K562 (cell line): Measurements from ENCODE around the gene PATJ. TPM values are rescaled to one million over a fixed set of nuclear protein-coding genes. Genes with fewer than 3 reads are reported as not detected.

Experiments
- ATAC-seq: fragments of 200-7000 bp; cut with Tn5 transposase; 3 replicates; pipeline ENCODE4 v1.9.1; 2020; ENCODE audit warnings: moderate library complexity
- BruUV-seq: library from RNA; stranded (reverse); fragments of 400-500 nt; replicated peaks from 2 replicates; lab custom pipeline; 2021; lab: Mats Ljungman, UMichigan
- CTCF ChIA-PET: fragments of 300-600 bp; formaldehyde crosslinking; extraction: SDS; loops from one replicate; lab custom pipeline; 2021; ENCODE audit warnings: low intra/inter-chr PET ratio; lab: Yijun Ruan, JAX
- POLR2A ChIA-PET: fragments of 300-600, 350-650 bp; sonication (Branson Sonifier 250); formaldehyde crosslinking; extraction: SDS; loops from one replicate; lab custom pipeline; 2021; ENCODE audit warnings: antibody characterized with exemption, inconsistent platforms; lab: Yijun Ruan, JAX
- DNase-seq, 4 experiments: peaks; one replicate each; pipeline versions ENCODE4 v3.0.0 to v3.0.0-alpha.2; 2011 to 2018; ENCODE audit warnings: low spot score in 3 of 4, mixed read lengths in 3 of 4; ENCODE audit errors: extremely low read depth in 1 of 4
- FAIRE-seq: peaks from 2 replicates; lab custom pipeline; 2011; peaks lifted over from hg19 to GRCh38; lab: Jason Lieb, UNC
- H2AFZ ChIP-seq: 2 replicates; pipeline ENCODE4 v1.6.0; 2011; ENCODE audit warnings: low read depth, low read length, control low read depth, inconsistent platforms
- H3K27ac ChIP-seq: fragments of 200-600 bp; 3 replicates; pipeline ENCODE4 v1.8.0; 2011; ENCODE audit warnings: low read depth, mild to moderate bottlenecking, control low read depth, inconsistent platforms, low read length, moderate library complexity, mixed read lengths; ENCODE audit errors: extremely low read depth
- H3K27me3 ChIP-seq, 2 experiments: fragments of 300-600 bp in 1 of 2; 2 replicates in 1 of 2; 3 replicates in 1 of 2; pipeline versions ENCODE4 v1.6.0 to v1.8.0; 2011; ENCODE audit warnings: inconsistent platforms in 2 of 2, low read length in 2 of 2, mild to moderate bottlenecking in 1 of 2, mixed read lengths in 1 of 2, moderate library complexity in 1 of 2; ENCODE audit not compliant: control insufficient read depth in 2 of 2, insufficient read depth in 2 of 2
- H3K36me3 ChIP-seq: fragments of 300-600 bp; 3 replicates; pipeline ENCODE4 v1.8.0; 2011; ENCODE audit warnings: mild to moderate bottlenecking, low read length, inconsistent platforms; ENCODE audit not compliant: control insufficient read depth, insufficient read depth
- H3K4me1 ChIP-seq, 2 experiments: fragments of 200-600 bp in 1 of 2; replicated peaks in 1 of 2; 2 replicates in 1 of 2; 3 replicates in 1 of 2; pipeline versions ENCODE4 v1.5.1 to v1.8.0; 2011; ENCODE audit warnings: inconsistent platforms in 2 of 2, low read length in 2 of 2, mild to moderate bottlenecking in 1 of 2, mixed read lengths in 1 of 2, moderate library complexity in 1 of 2; ENCODE audit not compliant: control insufficient read depth in 2 of 2, insufficient read depth in 2 of 2
- H3K4me2 ChIP-seq: 2 replicates; pipeline ENCODE4 v1.6.1; 2011; ENCODE audit warnings: low read length, control low read depth, inconsistent platforms, mixed read lengths; ENCODE audit not compliant: insufficient read depth
- H3K4me3 ChIP-seq: fragments of 200-600 bp; sonication (generic), shearing (Covaris generic); 2 replicates; pipeline ENCODE4 v1.5.1; 2016; ENCODE audit warnings: control low read depth, inconsistent platforms
- H3K79me2 ChIP-seq: fragments of 200-600 bp; 3 replicates; pipeline ENCODE4 v1.8.0; 2011; ENCODE audit warnings: low read length, inconsistent platforms; ENCODE audit not compliant: control insufficient read depth, insufficient read depth
- H3K9ac ChIP-seq, 2 experiments: 2 replicates each; pipeline versions ENCODE4 v1.6.0 to v1.6.1; 2011; ENCODE audit warnings: low read depth in 2 of 2, low read length in 2 of 2, control low read depth in 1 of 2, inconsistent platforms in 1 of 2, mild to moderate bottlenecking in 1 of 2, mixed read lengths in 1 of 2; ENCODE audit not compliant: insufficient read depth in 1 of 2
- H3K9me1 ChIP-seq: one replicate; pipeline ENCODE4 v1.6.0; 2011; ENCODE audit warnings: inconsistent platforms, mild to moderate bottlenecking, low read length, moderate library complexity; ENCODE audit not compliant: control insufficient read depth, insufficient read depth
- H3K9me3 ChIP-seq: replicated peaks from 2 replicates; pipeline ENCODE4 v1.5.1; 2011; ENCODE audit warnings: low read depth, low read length, inconsistent platforms; ENCODE audit not compliant: control insufficient read depth, insufficient read depth
- H4K20me1 ChIP-seq: replicated peaks from 2 replicates; pipeline ENCODE4 v1.6.1; 2011; ENCODE audit warnings: low read length, inconsistent platforms, mixed read lengths; ENCODE audit not compliant: control insufficient read depth, insufficient read depth
- GTF2B ChIP-seq: IDR thresholded peaks from 2 replicates; pipeline ENCODE4 v1.6.1; 2011; ENCODE audit not compliant: insufficient read length; ENCODE audit errors: extremely low read depth
- KAT8 ChIP-seq: fragments of 450-650 bp; IDR thresholded peaks from 2 replicates; pipeline ENCODE4 v1.6.1; 2016; ENCODE audit warnings: low read depth, mild to moderate bottlenecking
- MAFG ChIP-seq: fragments of 450-650 bp; conservative IDR thresholded peaks from 2 replicates; pipeline ENCODE4 v1.6.1; 2016; ENCODE audit warnings: missing genetic modification characterization, missing compliant biosample characterization
- NUFIP1 ChIP-seq: fragments of 450-650 bp; IDR thresholded peaks from 2 replicates; pipeline ENCODE4 v1.6.1; 2018; ENCODE audit not compliant: partially characterized antibody
- STAT6 ChIP-seq: sonication (generic); formaldehyde crosslinking; IDR thresholded peaks from 2 replicates; pipeline ENCODE4 v1.8.1; 2023; ENCODE audit warnings: mild to moderate bottlenecking, missing genetic modification reagents
- TEAD4 ChIP-seq, 2 experiments: sonication (generic) in 1 of 2; formaldehyde crosslinking in 1 of 2; IDR thresholded peaks; 2 replicates each; pipeline versions ENCODE4 v1.6.1 to v1.8.0; 2012 to 2022; ENCODE audit warnings: borderline replicate concordance in 1 of 2, inconsistent platforms in 1 of 2, low read length in 1 of 2, mild to moderate bottlenecking in 1 of 2, missing genetic modification reagents in 1 of 2
- XRCC5 ChIP-seq: fragments of 200-400 bp; formaldehyde crosslinking; IDR thresholded peaks from 2 replicates; pipeline ENCODE4 v1.6.1; 2017; ENCODE audit warnings: low read depth, mild to moderate bottlenecking, low read length
- ZNF212 ChIP-seq: fragments of 450-650 bp; formaldehyde crosslinking; IDR thresholded peaks from 2 replicates; pipeline ENCODE4 v1.4.0; 2020; ENCODE audit warnings: mild to moderate bottlenecking
- ZNF57 ChIP-seq: fragments of 450-650 bp; formaldehyde crosslinking; IDR thresholded peaks from 2 replicates; pipeline ENCODE4 v1.4.0; 2020; ENCODE audit warnings: mild to moderate bottlenecking, moderate library complexity
- WGBS: fragments of 100-300 bp; shearing (Covaris generic); methylation state at CpG from one replicate; pipeline ENCODE4 v1.1.6; 2016; ENCODE audit warnings: low coverage, mixed read lengths; ENCODE audit not compliant: insufficient coverage; ENCODE audit errors: missing lambda C conversion rate; 5-methylcytosine and 5-hydroxymethylcytosine counted together
- in situ Hi-C: fragments of 300-500 bp; cut with MboI; formaldehyde crosslinking; loops from 4 replicates; pipeline ENCODE4 v1.15.0; 2018; ENCODE audit warnings: inconsistent platforms, mixed read lengths
- intact Hi-C: fragments of 100-400 bp; cut with micrococcal nuclease; formaldehyde crosslinking; loops from 2 replicates; pipeline ENCODE4 v1.14.2; 2022
- polyA plus RNA-seq, 8 experiments: library from polyadenylated mRNA; depleted of rRNA in 4 of 8; stranded (reverse) in 5 of 8; unstranded in 3 of 8; fragments of >200 nt; fragmentation: Nextera tagmentation in 2 of 8; fragmentation: Illumina TruSeq in 1 of 8; extraction: Ambion mirVana in 2 of 8; extraction: Trizol in 1 of 8; gene quantifications; 2 replicates each; pipeline versions ENCODE4 v1.2.1 to v1.2.3, GENCODE V29; 2011 to 2014; ENCODE audit warnings: inconsistent platforms in 1 of 8, missing spikeins in 1 of 8
- total RNA-seq, 7 experiments: library from RNA; depleted of rRNA in 6 of 7; stranded (reverse); fragments of >200 nt in 6 of 7; fragmentation: Illumina TruSeq in 2 of 7; extraction: Trizol in 2 of 7; gene quantifications; 2 replicates each; pipeline versions ENCODE4 v1.2.1 to v1.2.3, GENCODE V29; 2011 to 2021; ENCODE audit warnings: low replicate concordance in 1 of 7
- TF ChIP-seq, protein P1 (sequence below): fragments of 450-650 bp; formaldehyde crosslinking; IDR thresholded peaks from 2 replicates; pipeline ENCODE4 v1.4.0; 2022; ENCODE audit warnings: missing genetic modification characterization

Gene PATJ
- total and polyA plus RNA-seq, 9 of the 15 experiments (the other 6 are each of a cell fraction or from before 2014, with no cell fraction given), result 0.22 TPM; not detected in 8

DNA sequence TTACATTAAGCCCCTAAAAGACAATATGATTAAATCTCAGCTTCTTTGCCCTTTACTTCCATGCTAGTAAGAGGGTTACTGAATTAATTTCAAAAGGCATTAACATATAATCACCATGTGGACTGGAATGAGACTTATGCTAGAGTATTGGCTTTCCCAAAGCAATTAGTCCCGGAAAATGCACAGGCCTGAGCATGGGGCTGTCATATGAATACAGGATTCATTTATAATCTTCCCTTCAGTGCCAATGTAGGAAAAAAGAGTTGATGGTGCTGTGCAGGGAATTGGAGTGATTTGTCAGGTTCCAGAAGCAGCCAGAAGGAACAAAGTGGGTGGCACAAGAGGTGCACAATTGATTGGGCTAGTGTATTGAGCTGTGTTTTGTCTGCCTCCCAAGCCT, 253.4 kb downstream of the PATJ start:
- Histone ChIP-seq H3K4me1 (no peaks in the 10 kb centered on the region), H3K9ac (no peak overlapping the region), H4K20me1 (no peaks in the 10 kb centered on the region), H3K9me3 (no peaks in the 10 kb centered on the region), H2AFZ (no peak overlapping the region), H3K36me3 (no peaks in the 10 kb centered on the region), H3K79me2 (no peaks in the 10 kb centered on the region), H3K27me3 (0 out of 5 replicates have a peak, but pooled peaks cover 0 to 2% of the 10 kb centered on the region in 2 experiments), H3K9me1 (no peaks in the 10 kb centered on the region), H3K4me2 (no peak overlapping the region), H3K27ac (no peak overlapping the region), H3K4me3 (no peak overlapping the region)
- CTCF ChIA-PET, result no interaction called here
- TF ChIP-seq MAFG (tag), result no peak
- TF ChIP-seq, protein P1, sequence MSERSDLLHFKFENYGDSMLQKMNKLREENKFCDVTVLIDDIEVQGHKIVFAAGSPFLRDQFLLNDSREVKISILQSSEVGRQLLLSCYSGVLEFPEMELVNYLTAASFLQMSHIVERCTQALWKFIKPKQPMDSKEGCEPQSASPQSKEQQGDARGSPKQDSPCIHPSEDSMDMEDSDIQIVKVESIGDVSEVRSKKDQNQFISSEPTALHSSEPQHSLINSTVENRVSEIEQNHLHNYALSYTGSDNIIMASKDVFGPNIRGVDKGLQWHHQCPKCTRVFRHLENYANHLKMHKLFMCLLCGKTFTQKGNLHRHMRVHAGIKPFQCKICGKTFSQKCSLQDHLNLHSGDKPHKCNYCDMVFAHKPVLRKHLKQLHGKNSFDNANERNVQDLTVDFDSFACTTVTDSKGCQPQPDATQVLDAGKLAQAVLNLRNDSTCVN (CRISPR knock-in tag), result no peak
- TF ChIP-seq XRCC5, result no peak
- TF ChIP-seq STAT6, result no peak
- TF ChIP-seq ZNF212 (CRISPR knock-in tag), result no peak
- TF ChIP-seq TEAD4 (IDR thresholded peaks at IDR 0.05; ENCODE audit: low read length), result no peak
- no peak for TF ChIP-seq TEAD4 (CRISPR knock-in tag; IDR thresholded peaks at IDR 0.05; ENCODE audit: borderline replicate concordance)
- no peak for TF ChIP-seq ZNF57 (CRISPR knock-in tag)
- TF ChIP-seq NUFIP1, result no peak
- no peak for TF ChIP-seq GTF2B
- TF ChIP-seq KAT8, result no peak
- no TSS peak for BruUV-seq
- DNase-seq, result no peak
- in situ Hi-C loops, result no loop called here
- 0% methylated on average over 1 of the region's 1 CpG for WGBS
- ATAC-seq, result no peak
- FAIRE-seq, result no peak
- intact Hi-C loops, result no loop called here
- POLR2A ChIA-PET, result interaction anchor here (1.0 kb wide), 1 partner anchor 19 kb away, joined by 3 read pairs; no protein-coding TSS in a partner anchor
